HG03025 (cell line): ENCODE results near the gene PTPN9.
"Not testable (repeated sequence)": the region's sequence is repeated elsewhere in the genome, so short reads cannot be mapped to it uniquely, and the experiment has no call there.

Experiments used
- ATAC-seq: cut with Tn5 transposase; IDR thresholded peaks from one replicate; pipeline ENCODE4 v1.9.1; 2021; ENCODE audit warnings: mild to moderate bottlenecking, moderate library complexity; ENCODE audit not compliant: unreplicated experiment, low FRiP score

Gene PTPN9

DNA sequence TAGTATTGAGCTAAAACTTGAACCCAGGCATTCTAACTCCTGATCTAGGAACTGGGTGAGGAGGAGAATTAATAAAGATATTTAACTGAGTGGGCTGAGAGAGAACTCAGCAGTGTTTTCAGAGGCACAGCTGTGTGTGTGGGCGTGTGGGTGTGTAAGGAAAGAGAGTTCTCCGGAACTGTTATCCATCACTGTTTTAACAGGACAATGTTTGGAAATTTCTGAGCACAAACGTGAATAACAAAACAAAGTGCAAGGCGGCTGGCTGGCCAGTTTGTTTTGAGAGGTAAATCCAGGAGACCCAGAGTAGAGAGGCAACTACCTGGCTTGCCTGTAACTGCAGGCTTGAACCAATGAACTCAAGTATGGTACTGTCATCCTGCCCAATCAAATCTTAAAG, 5.0 kb upstream of the PTPN9 start:
- ATAC-seq, result no peak

DNA sequence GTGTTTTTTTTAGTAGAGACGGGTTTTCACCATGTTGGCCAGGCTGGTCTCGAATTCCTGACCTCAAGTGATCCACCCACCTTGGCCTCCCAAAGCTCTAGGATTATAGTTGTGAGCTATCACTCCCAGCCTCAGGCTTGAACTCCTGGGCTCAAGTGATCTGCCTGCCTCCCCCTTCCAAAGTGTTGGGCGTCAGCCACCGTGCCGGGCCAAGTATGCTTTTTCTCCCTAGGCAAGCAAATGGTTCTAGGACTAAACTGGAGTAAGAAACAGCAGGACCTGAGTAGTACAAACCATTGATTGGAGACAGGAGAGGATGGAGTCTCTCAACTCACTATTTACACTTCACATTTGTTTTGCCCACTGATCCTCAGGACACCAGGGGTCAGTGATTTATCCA, 4.6 kb upstream of the PTPN9 start:
- ATAC-seq, result no peak

DNA sequence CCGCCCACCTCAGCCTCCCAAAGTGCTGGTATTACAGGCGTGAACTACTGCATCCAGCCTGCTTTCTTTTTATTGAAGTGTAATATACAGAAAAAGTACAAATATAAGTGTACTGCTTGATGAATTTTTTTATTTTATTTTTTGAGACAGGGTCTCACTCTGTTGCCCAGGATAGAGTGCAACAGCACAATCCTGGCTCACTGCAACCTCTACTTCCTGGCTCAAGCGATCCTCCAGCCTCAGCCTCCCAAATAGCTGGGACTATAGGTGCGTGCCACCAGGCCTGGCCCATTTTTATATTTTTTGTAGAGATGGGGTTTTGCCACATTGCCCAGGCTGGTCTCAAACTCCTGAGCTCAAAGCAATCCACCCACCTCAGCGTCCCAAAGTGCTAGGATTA, 3.8 kb upstream of the PTPN9 start:
- ATAC-seq, result not testable (repeated sequence)

DNA sequence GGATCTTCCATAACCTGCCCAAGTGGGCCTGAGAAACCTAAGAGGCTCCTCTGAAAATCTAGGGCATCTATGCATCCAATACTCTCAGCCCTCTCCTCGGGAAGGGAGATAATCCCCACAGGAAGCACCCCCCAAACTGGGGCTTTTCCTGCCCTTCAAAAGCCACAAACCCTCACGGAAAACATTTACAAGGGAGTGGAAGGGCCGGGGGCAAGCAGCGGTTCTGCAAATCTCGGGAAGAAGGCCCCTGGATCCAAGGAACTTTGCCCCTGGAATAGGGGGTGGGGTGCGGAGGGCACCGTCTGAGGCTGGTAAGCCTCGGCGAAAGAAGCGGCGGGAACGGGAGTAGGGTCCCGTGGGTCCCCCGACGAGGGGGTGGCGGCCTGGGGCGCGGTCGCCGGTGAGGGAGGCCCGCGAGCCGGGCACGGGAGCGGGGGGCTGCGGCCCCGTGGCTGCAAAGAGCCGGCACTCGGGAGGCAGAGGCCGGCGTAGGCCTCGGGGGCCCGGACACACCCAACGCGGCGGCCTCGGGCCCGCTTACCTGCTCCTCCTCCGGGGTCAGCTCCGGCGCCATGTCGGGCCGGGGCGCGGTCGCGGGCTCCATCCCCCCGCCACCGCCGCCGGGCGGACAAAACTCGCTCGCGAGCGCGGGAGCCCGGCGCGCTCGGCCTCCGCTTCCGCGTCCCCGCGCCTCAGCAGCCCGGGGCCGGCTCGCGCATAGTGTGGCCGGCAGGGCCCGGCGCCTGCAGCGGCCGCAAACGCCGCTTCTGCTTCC, 755 bp downstream of the PTPN9 start:
- ATAC-seq, result peak; percentile 44

DNA sequence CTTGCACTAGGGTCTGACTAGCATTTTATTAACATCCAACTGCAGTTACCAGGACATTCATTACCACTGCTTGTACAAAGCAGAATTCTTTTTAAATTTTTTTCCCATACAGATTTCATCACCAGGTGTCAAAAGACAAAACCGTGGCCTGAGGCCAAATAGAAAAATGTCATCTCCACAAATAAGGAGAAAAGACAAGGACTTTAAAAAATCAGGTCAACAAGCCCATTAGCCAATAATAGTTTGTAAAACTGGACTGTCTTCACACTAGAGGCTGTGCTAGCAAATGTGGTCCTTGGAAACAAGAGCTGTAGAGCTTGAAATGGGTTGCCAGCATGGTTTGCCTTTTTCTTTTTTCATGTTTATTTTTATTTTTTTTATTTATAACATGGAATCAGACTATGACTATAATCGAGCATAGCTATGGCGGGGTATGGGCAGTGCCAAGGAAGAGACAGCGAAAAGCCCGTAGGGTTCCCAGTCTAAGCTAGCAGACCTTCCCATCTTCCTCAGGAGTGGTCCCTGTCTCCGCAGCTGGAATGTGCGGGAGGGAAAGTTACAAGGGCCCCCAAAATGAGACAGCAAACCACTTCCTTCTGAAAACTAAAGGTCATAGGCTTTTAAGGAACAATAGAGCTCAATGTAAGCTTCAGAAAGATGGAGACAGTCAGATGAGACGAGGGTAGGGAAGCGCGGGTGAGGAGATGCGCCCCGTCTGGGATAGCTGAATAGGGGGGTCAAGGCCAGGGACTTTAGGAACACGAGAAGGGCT, 1.5 kb downstream of the PTPN9 start:
- ATAC-seq, result no peak

DNA sequence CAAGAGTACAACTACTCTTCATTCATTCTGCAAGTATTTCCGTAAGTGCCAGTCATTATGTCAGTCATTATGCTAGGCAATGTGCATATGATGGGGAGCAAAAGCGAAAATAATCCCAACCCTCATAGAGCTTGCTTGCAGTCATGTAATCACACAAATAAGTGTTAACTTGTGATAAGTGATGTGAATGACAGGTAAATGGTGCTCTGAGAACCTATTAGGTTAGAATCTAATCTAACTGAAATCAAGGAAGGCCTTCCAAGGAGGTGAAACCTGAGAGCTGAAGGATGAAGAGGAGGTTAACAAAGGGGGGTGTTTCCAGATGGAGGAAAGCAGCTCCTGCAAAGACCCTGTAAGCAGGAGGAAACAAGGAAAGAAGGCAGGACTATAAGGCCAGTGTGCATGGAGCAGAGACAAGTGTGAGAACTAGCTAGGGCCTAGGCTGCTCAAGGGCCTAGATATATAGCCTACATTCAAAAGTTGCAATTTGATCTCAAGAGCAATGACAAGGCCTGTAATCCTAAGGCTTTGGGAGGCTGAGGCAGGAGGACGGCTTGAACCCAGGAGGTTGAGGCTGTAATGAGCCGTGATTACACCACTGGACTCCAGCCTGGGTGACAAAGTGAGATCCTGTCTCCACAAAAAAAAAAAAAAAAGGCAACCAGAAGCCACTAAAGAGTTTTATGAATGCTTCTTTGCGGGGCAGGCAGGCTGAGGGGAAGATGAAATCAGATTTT, 5.3 kb downstream of the PTPN9 start:
- no peak for ATAC-seq

DNA sequence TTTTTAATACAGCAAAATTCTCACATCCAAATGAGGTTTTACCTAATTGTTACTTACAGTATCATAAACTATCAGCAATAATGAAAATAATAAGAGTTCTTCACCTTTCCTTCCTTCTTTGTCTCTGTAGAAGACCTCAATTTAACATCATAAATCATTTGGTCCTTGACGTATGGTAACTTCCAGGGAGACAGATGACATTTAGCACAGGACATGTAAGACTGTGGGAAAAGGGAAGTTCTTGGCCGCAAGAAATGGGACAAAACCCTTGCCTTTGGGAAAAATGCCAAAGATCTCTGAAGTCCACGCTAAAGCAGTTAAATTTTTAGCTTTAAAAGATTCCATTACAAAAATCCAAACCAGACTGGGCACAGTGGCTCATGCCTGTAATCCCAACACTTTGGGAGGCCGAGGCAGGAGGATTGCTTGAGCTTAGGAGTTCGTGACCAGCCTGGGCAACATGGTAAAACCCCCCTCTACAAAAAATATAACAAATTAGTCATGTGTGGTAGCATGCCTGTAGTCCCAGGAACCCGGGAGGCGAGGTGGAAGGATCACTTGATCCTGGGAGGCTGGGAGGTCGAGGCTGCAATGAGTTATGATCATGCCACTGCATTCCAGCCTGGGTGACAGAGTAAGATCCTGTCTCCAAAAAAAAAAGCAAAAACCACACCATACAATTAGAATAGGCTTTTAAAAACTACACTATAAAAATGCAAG, 8.8 kb downstream of the PTPN9 start:
- no peak for ATAC-seq

DNA sequence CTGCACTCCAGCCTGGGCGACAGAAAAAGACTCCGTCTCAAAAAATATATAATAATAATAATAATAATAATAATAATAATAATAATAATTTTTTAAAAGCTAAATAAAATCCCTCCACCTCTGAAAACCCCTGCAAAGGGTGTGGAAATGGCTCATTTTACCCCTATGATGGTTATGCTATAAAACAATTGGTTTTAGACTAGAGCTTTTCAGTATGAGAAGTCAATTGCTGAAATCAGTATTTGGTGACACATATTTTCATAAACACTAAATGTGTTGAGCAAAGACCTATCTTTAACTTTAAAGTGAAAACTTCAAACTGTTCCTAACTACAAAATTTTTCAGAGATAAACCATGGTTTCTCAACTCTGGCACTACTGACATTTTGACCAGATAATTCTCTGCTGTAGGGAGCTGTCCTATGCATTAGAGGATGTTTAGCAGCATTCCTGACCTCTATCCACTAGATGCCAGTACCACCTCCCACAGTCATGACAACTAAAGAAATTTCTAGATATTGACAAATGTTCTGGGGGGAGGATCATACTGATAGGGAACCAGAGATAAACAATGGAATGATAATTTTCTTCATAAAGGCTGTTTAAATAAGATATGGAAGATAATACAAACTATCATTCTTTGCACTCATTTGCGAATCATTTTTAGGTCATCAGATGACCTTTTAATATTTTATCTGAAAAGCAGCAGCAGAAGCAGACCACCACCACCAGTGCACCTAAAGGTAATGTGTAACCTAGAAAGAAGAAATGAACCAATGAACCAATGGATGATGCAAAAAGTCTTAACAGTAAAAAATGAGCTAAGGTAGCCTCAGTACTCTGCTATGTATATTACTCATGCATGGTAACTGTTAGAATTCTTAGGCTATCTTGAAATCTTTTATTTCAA, 13.8 kb downstream of the PTPN9 start:
- ATAC-seq, result no peak

DNA sequence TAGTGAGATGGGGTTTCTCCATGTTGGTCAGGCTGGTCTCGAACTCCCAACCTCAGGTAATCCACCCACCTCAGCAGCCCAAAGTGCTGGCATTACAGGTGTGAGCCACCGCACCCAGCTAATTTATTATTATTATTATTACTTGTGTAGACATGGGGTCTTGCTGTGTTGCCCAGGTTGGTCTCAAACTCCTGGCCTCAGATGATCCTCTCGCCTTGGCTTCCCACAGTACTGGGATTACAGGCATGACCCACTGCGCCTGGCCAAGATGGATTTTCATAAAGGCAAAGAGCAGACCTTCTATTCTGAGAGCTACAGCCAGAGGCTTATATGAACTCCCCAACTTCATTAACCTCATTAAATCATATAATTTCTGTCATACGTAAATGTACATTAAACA, 17.2 kb downstream of the PTPN9 start:
- ATAC-seq, result no peak

DNA sequence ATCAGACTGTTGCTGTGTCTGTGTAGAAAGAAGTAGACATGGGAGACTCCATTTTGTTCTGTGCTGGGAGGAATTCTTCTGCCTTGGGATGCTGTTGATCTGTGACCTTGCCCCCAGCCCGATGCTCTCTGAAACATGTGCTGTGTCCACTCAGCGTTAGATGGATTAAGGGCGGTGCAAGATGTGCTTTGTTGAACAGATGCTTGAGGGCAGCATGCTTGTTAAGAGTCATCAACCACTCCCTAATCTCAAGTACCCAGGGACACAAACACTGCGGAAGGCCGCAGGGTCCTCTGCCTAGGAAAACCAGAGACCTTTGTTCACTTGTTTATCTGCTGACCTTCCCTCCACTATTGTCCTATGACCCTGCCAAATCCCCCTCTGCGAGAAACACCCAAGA, 19.8 kb downstream of the PTPN9 start:
- not testable (repeated sequence) for ATAC-seq

DNA sequence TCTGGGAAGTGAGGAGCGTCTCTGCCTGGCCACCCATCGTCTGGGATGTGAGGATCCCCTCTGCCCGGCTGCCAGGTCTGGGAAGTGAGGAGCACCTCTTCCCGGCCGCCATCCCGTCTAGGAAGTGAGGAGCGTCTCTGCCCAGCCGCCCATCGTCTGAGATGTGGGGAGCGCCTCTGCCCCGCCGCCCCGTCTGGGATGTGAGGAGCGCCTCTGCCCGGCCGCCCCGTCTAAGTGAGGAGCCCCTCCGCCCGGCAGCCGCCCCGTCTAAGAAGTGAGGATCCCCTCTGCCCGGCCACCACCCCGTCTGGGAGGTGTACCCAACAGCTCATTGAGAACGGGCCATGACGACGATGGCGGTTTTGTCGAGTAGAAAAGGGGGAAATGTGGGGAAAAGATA, 20.2 kb downstream of the PTPN9 start:
- not testable (repeated sequence) for ATAC-seq

DNA sequence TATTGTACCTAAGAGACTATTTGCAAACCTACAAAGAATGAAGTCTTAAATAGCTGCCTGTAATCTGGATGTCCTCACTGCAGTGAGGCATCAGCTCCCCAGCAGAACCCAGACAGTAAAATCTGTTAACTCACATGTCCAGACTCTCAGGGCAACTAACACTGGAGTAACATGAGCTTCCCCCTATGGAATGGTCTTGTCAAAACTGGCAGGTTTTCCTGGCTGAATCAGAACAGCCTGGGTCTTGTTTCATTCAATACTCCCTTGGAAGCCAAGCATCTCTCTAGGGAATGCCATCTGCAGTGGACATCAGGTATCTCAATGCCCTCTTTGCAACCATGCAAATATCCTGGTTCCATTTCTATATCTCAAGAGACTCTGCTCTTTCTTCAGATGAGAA, 24.4 kb downstream of the PTPN9 start:
- ATAC-seq, result no peak

DNA sequence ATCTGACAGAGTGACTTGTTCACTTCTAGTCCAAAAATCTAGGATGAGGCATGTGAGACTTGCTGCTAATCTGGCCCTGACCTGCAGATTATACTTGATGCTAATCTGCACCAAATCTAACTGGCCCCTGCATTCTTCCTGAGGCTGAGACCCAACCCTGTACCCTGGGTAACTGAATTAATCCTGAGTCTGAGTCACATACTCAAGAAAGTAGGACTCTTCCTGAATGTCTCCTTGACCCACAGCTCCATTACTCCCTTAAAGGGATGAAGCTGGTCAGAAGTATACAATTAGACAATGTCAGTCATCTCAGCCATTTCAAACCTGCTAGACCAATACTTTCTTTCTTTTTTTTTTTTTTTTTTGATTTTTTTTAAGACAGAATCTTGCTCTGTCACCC, 25.5 kb downstream of the PTPN9 start:
- ATAC-seq, result no peak

DNA sequence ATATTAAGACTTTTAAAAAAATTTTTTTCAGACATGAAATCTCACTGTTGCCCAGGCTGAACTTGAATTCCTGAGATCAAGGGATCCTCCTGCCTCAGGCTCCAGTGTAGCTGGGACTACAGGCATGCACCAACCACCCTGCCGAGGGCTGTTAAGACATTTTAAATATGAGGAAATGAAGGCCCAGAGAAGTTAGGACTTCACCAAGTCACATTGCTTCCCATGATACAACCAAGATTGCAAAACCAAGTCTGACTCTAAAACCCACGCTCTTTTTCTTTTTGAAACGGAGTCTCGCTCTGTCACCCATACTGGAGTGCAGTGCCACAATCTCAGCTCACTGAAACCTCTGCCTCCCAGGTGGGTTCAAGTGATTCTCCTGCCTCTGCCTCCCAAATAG, 28.0 kb downstream of the PTPN9 start:
- no peak for ATAC-seq

DNA sequence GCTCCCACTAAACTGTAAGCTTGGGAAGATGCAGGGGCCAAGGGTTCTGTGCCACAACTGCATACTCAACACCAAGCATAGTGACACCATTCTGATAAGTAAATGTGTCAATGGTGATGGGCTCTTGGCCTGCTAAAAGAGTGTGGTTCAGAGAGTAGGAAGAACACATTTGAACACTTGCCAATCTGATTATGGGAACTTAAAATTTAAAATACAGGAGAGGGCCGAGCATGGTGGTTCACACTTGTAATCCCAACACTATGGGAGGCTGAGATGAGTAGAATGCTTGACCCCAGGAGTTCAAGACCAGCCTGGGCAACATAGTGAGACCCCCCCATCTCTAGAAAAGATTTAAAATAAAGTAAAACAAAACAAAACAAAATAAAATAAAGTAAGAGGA, 34.1 kb downstream of the PTPN9 start:
- ATAC-seq, result no peak

DNA sequence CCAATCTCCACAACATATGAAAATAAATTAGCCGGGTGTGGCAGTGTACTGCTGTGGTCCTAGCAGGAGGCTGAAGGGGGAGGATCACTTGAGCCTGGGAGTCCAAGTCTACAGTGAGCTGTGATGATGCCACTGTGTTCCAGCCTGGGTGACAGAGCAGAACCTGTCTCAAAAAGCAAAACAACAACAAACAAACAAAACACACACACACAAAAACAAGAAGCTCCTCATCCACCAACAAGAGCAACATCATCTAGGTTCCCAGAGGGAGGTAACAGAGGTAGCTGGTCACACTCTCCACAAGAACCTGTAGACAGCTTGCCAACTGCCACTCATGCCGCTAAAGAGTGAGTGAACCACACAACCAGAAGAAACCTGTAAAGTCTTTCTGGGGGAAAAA, 34.8 kb downstream of the PTPN9 start:
- ATAC-seq, result no peak

DNA sequence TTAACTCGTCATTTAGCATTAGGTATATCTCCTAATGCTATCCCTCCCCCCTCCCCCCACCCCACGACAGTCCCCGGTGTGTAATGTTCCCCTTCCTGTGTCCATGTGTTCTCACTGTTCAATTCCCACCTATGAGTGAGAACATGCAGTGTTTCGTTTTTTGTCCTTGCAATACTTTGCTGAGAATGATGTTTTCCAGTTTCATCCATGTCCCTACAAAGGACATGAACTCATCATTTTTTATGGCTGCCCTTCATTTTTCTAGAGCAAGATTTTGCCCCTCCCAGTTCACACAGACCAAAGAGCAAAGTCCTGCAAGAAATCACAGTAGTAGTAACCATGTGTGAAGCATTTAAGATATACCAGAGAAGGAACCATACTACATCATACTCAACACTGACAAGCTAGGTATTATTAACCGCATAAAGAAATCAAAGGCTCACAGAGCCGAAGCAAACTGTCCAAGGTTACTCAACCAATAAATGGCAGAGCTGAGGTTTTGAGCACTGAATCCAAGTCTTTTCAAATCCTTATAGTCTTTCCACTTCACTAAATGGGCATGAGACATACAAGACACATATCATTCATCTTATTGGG, 36.1 kb downstream of the PTPN9 start:
- ATAC-seq, result not testable (repeated sequence)

DNA sequence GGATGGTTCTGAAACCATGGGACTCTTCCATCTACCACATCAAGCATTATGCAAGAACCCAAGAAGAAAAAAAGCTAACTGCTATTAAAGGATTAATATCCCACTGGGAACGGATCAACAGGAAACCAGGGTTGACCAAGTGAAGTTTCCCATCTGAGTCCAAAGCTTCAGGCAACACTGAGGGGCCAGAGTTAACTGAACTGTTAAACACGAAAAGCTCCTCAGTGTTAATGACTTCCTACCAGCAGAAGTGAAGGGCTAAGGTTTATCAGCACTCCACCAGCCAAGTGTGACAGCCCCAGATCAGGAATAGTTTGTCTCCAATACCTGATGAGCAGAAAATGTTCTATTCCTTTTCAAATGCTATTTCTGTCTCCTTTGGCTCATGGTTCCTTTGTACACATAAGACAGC, 36.7 kb downstream of the PTPN9 start:
- ATAC-seq, result no peak

DNA sequence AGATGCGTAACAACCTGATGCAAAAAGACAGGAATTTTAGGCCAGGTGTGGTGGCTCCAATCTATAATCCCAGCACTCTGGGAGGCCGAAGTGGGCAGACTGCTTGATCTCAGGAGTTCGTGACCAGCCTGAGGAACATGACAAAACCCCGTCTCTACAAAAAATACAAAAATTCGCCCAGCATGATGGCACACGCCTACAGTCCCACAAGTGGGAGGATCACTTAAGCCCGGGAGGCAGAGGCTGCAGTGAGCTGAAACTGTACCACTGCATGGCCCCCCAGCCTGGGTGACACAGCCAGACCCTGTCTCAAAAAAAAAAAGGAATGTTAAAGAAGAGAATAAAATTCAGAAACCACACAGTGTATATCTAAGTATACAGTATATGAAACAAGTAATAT, 40.7 kb downstream of the PTPN9 start:
- ATAC-seq, result no peak
